Fibroblast of lung (primary cell): ENCODE results near the gene STK36. TPM values are rescaled to one million over a fixed set of nuclear protein-coding genes. Genes with fewer than 3 reads are reported as not detected.

Experiments
- DNase-seq, 2 donors: peaks; one replicate each; pipeline versions ENCODE4 v3.0.0 to v3.0.0-alpha.2; 2010; ENCODE audit warnings: low read depth in 2 of 2
- H2AFZ ChIP-seq: 2 replicates; pipeline ENCODE4 v1.5.1; 2012; ENCODE audit warnings: low read length, control low read depth, inconsistent platforms
- H3K27ac ChIP-seq: 2 replicates; pipeline ENCODE4 v1.5.1; 2011; ENCODE audit warnings: low read length, control low read depth; ENCODE audit not compliant: insufficient read depth
- H3K27me3 ChIP-seq: 2 replicates; pipeline ENCODE4 v1.5.1; 2011; ENCODE audit warnings: mild to moderate bottlenecking, low read length; ENCODE audit not compliant: control insufficient read depth, insufficient read depth
- H3K36me3 ChIP-seq: 2 replicates; pipeline ENCODE4 v1.5.1; 2011; ENCODE audit warnings: low read length; ENCODE audit not compliant: control insufficient read depth, insufficient read depth
- H3K4me1 ChIP-seq: 2 replicates; pipeline ENCODE4 v1.5.1; 2011; ENCODE audit warnings: low read length; ENCODE audit not compliant: control insufficient read depth, insufficient read depth; ENCODE audit errors: extremely low read depth
- H3K4me2 ChIP-seq: 2 replicates; pipeline ENCODE4 v1.5.1; 2011; ENCODE audit warnings: low read length, control low read depth; ENCODE audit not compliant: insufficient read depth; ENCODE audit errors: extremely low read depth
- H3K4me3 ChIP-seq, 4 experiments: fragments of 200-600 bp in 1 of 4; sonication (generic) in 1 of 4; replicated peaks in 1 of 4; 2 replicates each; pipeline ENCODE4 v1.5.1; 2011 to 2016; ENCODE audit warnings: low read length in 4 of 4, low read depth in 3 of 4, mild to moderate bottlenecking in 3 of 4, control low read depth in 2 of 4, inconsistent platforms in 1 of 4, mixed read lengths in 1 of 4; ENCODE audit not compliant: insufficient read depth in 1 of 4; ENCODE audit errors: control extremely low read depth in 1 of 4
- H3K79me2 ChIP-seq: 2 replicates; pipeline ENCODE4 v1.5.1; 2012; ENCODE audit warnings: mild to moderate bottlenecking, low read length, inconsistent platforms; ENCODE audit not compliant: control insufficient read depth, insufficient read depth
- H3K9ac ChIP-seq: 2 replicates; pipeline ENCODE4 v1.5.1; 2011; ENCODE audit warnings: mild to moderate bottlenecking, low read length, control low read depth; ENCODE audit not compliant: insufficient read depth
- H3K9me3 ChIP-seq: 2 replicates; pipeline ENCODE4 v1.5.1; 2012; ENCODE audit warnings: low read depth, low read length; ENCODE audit not compliant: control insufficient read depth, insufficient read depth
- H4K20me1 ChIP-seq: 2 replicates; pipeline ENCODE4 v1.5.1; 2011; ENCODE audit warnings: low read length; ENCODE audit not compliant: control insufficient read depth, insufficient read depth; ENCODE audit errors: extremely low read depth
- CTCF ChIP-seq, 2 donors: IDR thresholded peaks in 1 of 2; conservative IDR thresholded peaks in 1 of 2; 1 replicate in 1 of 2; 2 replicates in 1 of 2; pipeline ENCODE4 v1.5.1; 2011 to 2012; ENCODE audit warnings: low read length in 2 of 2, control low read depth in 1 of 2, inconsistent platforms in 1 of 2, low read depth in 1 of 2, mild to moderate bottlenecking in 1 of 2
- EZH2 ChIP-seq: IDR thresholded peaks from 2 replicates; pipeline ENCODE4 v1.5.1; 2012; ENCODE audit warnings: low read length, control low read depth, mild to moderate bottlenecking; ENCODE audit errors: missing control alignments
- polyA plus RNA-seq, 2 donors: library from polyadenylated mRNA; depleted of rRNA in 1 of 2; stranded (reverse) in 1 of 2; unstranded in 1 of 2; fragments of >200 nt; gene quantifications; 2 replicates each; pipeline ENCODE4 v1.2.1, GENCODE V29; 2011 to 2012; ENCODE audit warnings: missing spikeins in 1 of 2
- total RNA-seq: library from RNA; depleted of rRNA; stranded (reverse); fragments of >200 nt; gene quantifications from 2 replicates; pipeline ENCODE4 v1.2.1, GENCODE V29; 2014

STK36 gene
- total and polyA plus RNA-seq, 2 donors (not counting 1 experiment from before 2014, with no cell fraction given), result 21.4 to 36.0 TPM

GRCh38 chr2:218644721-218645120 is 27.2 kb upstream of the STK36 start:
- H3K4me1 ChIP-seq, result no peaks in the 10 kb centered on the region
- DNase-seq, result no peak
- peak overlapping the region; percentile 48 for H3K27ac ChIP-seq
- no peaks in the 10 kb centered on the region for H3K79me2 ChIP-seq
- H4K20me1 ChIP-seq, result no peaks in the 10 kb centered on the region
- H3K4me2 ChIP-seq, result no peak overlapping the region
- H3K9ac ChIP-seq, result no peak overlapping the region
- no peaks in the 10 kb centered on the region for H3K27me3 ChIP-seq
- no peaks in the 10 kb centered on the region for H3K9me3 ChIP-seq
- no peak overlapping the region for H2AFZ ChIP-seq
- H3K36me3 ChIP-seq, result peaks cover 19% of the 10 kb centered on the region
- TF ChIP-seq EZH2 (no peak), CTCF (conservative IDR thresholded peaks at IDR 0.05 in 1 of 2, IDR thresholded peaks at IDR 0.05 in 1 of 2; ENCODE audit: low read depth in 1 of 2, low read length in 2 of 2) (no peak)
- H3K4me3 ChIP-seq, result no peak overlapping the region

GRCh38 chr2:218645126-218645525 is 26.8 kb upstream of the STK36 start:
- Histone ChIP-seq H3K36me3 (peaks cover 19% of the 10 kb centered on the region), H3K4me1 (no peaks in the 10 kb centered on the region), H2AFZ (no peak overlapping the region), H3K27me3 (no peaks in the 10 kb centered on the region), H4K20me1 (no peaks in the 10 kb centered on the region), H3K79me2 (no peaks in the 10 kb centered on the region), H3K27ac (peak overlapping the region; percentile 48), H3K9ac (no peak overlapping the region), H3K9me3 (no peaks in the 10 kb centered on the region), H3K4me3 (no peak overlapping the region), H3K4me2 (no peak overlapping the region)
- TF ChIP-seq CTCF (conservative IDR thresholded peaks at IDR 0.05 in 1 of 2, IDR thresholded peaks at IDR 0.05 in 1 of 2; ENCODE audit: low read depth in 1 of 2, low read length in 2 of 2), result no peak
- TF ChIP-seq EZH2, result no peak
- peak; percentile 23 to 52 for DNase-seq

- Histone ChIP-seq H3K27me3 (no peaks in the 10 kb centered on the region), H3K9ac (no peak overlapping the region), H3K4me1 (no peaks in the 10 kb centered on the region), H3K27ac (no peak overlapping the region), H3K4me2 (no peak overlapping the region), H3K79me2 (no peaks in the 10 kb centered on the region), H3K9me3 (no peaks in the 10 kb centered on the region), H3K36me3 (peaks cover 17% of the 10 kb centered on the region), H2AFZ (no peak overlapping the region), H4K20me1 (no peaks in the 10 kb centered on the region), H3K4me3 (no peak overlapping the region)
- no peak for TF ChIP-seq EZH2
- TF ChIP-seq CTCF (conservative IDR thresholded peaks at IDR 0.05 in 1 of 2, IDR thresholded peaks at IDR 0.05 in 1 of 2; ENCODE audit: low read depth in 1 of 2, low read length in 2 of 2), result peak; percentile 91 to 97
- peak; percentile 41 to 71 for DNase-seq
These were observed 23.6 kb upstream of the STK36 start for GRCh38 chr2:218648088-218648786.
